ENCODE measurements around the gene GALNT8. TPM values are rescaled to one million over a fixed set of nuclear protein-coding genes. Genes with fewer than 3 reads are reported as not detected.

GALNT8 gene
- total RNA-seq, 1 experiment from 2014 or later: not detected

DNA sequence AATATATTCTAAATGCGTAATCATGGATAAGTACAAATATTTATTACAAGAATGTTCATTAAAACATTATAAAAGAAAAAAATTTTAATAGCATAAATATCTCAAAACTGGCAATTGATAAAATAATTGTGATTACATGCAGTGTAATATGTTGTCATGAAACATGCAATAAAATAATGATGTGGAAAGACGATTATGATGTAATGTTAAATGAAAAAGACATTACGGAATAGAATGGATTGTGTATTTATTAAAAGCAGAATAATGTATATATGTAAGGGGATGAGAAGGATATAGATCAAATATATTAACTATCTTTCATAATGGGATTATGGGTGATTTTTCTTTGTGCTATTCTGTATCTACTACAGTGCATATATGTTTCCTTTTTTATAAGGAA, 38.5 kb upstream of the GALNT8 start:
- POLR2A ChIA-PET (ENCODE audit: unreplicated experiment): no interaction called here
- Histone ChIP-seq H2AFZ (ENCODE audit: low read length) (no peak overlapping the region), H3K9me3 (ENCODE audit: low read length) (no peaks in the 10 kb centered on the region), H3K79me2 (ENCODE audit: low read length) (no peaks in the 10 kb centered on the region), H3K4me2 (ENCODE audit: low read length) (no peak overlapping the region), H3K9ac (ENCODE audit: low read length) (no peak overlapping the region), H3K4me3 (ENCODE audit: low read length) (no peak overlapping the region), H3K27me3 (ENCODE audit: low read length) (no peaks in the 10 kb centered on the region), H3K36me3 (ENCODE audit: low read depth, low read length) (peaks cover 6% of the 10 kb centered on the region), H3F3A (ENCODE audit: low read length, unreplicated experiment) (no peaks in the 10 kb centered on the region), H3K27ac (ENCODE audit: low read length) (no peak overlapping the region), H3K4me1 (ENCODE audit: insufficient read depth, low read length) (no peaks in the 10 kb centered on the region), H3K9me2 (replicated peaks; ENCODE audit: low read length) (no peaks in the 10 kb centered on the region), H4K20me1 (ENCODE audit: low read length) (no peaks in the 10 kb centered on the region)
- BruUV-seq (replicated peaks): no TSS peak
- DNase-seq: no peak
- TF ChIP-seq EZH2 (IDR thresholded peaks at IDR 0.05; ENCODE audit: low read length, unreplicated experiment): no peak
- TF ChIP-seq, protein P1, sequence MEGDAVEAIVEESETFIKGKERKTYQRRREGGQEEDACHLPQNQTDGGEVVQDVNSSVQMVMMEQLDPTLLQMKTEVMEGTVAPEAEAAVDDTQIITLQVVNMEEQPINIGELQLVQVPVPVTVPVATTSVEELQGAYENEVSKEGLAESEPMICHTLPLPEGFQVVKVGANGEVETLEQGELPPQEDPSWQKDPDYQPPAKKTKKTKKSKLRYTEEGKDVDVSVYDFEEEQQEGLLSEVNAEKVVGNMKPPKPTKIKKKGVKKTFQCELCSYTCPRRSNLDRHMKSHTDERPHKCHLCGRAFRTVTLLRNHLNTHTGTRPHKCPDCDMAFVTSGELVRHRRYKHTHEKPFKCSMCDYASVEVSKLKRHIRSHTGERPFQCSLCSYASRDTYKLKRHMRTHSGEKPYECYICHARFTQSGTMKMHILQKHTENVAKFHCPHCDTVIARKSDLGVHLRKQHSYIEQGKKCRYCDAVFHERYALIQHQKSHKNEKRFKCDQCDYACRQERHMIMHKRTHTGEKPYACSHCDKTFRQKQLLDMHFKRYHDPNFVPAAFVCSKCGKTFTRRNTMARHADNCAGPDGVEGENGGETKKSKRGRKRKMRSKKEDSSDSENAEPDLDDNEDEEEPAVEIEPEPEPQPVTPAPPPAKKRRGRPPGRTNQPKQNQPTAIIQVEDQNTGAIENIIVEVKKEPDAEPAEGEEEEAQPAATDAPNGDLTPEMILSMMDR (conservative IDR thresholded peaks at IDR 0.05; ENCODE audit: low read depth, low read length): no peak
- no peak for TF ChIP-seq EZH2phosphoT487 (IDR thresholded peaks at IDR 0.05; ENCODE audit: borderline replicate concordance, low read length)
- CTCF ChIA-PET: no interaction called here
- intact Hi-C loops (cut with micrococcal nuclease): no loop called here
- no peak for ATAC-seq

DNA sequence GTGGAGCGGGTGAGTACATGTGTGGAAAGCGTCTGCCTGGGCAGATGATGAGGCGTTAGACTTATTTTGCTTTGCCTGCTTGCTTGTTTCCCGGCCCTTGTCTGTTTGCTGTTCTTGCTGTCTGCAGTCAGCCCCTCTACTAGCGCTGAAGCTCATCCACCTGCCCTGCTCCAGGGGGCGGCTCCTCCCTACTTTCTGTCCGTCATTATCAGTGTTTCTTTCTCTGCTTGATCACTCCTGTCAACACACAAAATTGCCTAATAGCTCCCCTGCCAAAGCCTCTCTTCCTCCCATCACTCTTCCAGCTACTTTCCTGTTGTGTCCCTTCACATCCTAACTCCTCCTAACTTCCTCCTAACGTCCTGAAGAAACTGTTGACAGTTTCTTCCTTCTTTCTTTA, 34.9 kb upstream of the GALNT8 start:
- Histone ChIP-seq H3K4me1 (ENCODE audit: insufficient read depth, low read length) (no peaks in the 10 kb centered on the region), H3K36me3 (ENCODE audit: low read depth, low read length) (peaks cover 9% of the 10 kb centered on the region), H3K9ac (ENCODE audit: low read length) (no peak overlapping the region), H3K27ac (ENCODE audit: low read length) (no peak overlapping the region), H4K20me1 (ENCODE audit: low read length) (no peaks in the 10 kb centered on the region), H3K4me3 (ENCODE audit: low read length) (no peak overlapping the region), H3K79me2 (ENCODE audit: low read length) (no peaks in the 10 kb centered on the region), H3K9me3 (ENCODE audit: low read length) (no peaks in the 10 kb centered on the region), H2AFZ (ENCODE audit: low read length) (no peak overlapping the region), H3F3A (ENCODE audit: low read length, unreplicated experiment) (no peaks in the 10 kb centered on the region), H3K9me2 (replicated peaks; ENCODE audit: low read length) (no peaks in the 10 kb centered on the region), H3K27me3 (ENCODE audit: low read length) (no peaks in the 10 kb centered on the region), H3K4me2 (ENCODE audit: low read length) (no peak overlapping the region)
- no TSS peak for BruUV-seq (replicated peaks)
- POLR2A ChIA-PET (ENCODE audit: unreplicated experiment): no interaction called here
- intact Hi-C loops (cut with micrococcal nuclease): no loop called here
- TF ChIP-seq, protein P1 (conservative IDR thresholded peaks at IDR 0.05; ENCODE audit: low read depth, low read length): no peak
- no peak for DNase-seq
- CTCF ChIA-PET: no interaction called here
- ATAC-seq: no peak

DNA sequence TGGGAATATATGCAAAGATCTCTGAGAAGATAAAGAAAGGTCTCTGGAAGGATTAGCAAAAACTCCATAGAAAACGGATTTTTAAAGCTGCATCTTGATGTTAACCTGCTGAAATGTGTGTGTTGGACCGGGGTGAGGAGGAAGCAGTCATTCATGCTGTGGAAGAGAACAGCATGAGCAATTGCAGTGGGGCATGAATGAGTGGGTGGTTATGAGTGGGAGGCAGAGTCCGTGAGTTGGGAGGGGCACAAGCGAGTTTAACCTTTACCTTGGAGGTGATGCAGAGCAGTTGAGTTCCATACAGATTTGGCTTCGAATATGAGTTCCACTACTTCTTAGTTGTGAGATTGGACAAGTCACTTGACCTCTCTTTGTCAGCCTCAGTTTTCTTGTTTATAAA, 29.4 kb upstream of the GALNT8 start:
- no peak for ATAC-seq
- CTCF ChIA-PET: no interaction called here

More for the DNA sequence above, 29.4 kb upstream of the GALNT8 start:
- H3K79me2 ChIP-seq (ENCODE audit: low read length): no peaks in the 10 kb centered on the region
- H3K9me3 ChIP-seq (ENCODE audit: low read length): no peaks in the 10 kb centered on the region
- H3K4me2 ChIP-seq (ENCODE audit: low read length): no peak overlapping the region
- H3K4me3 ChIP-seq (ENCODE audit: low read length): no peak overlapping the region
- DNase-seq: no peak
- H3K27me3 ChIP-seq (ENCODE audit: low read length): no peaks in the 10 kb centered on the region
- H4K20me1 ChIP-seq (ENCODE audit: low read length): no peaks in the 10 kb centered on the region
- BruUV-seq (replicated peaks): no TSS peak
- peaks cover 5% of the 10 kb centered on the region for H3K36me3 ChIP-seq (ENCODE audit: low read depth, low read length)
- no peak overlapping the region for H3K9ac ChIP-seq (ENCODE audit: low read length)
- H3K4me1 ChIP-seq (ENCODE audit: insufficient read depth, low read length): no peaks in the 10 kb centered on the region
- TF ChIP-seq EZH2phosphoT487 (IDR thresholded peaks at IDR 0.05; ENCODE audit: borderline replicate concordance, low read length) (no peak), EZH2 (IDR thresholded peaks at IDR 0.05; ENCODE audit: low read length, unreplicated experiment) (no peak)
- TF ChIP-seq, protein P1 (conservative IDR thresholded peaks at IDR 0.05; ENCODE audit: low read depth, low read length): no peak
- no peaks in the 10 kb centered on the region for H3K9me2 ChIP-seq (replicated peaks; ENCODE audit: low read length)
- intact Hi-C loops (cut with micrococcal nuclease): no loop called here
- no peak overlapping the region for H2AFZ ChIP-seq (ENCODE audit: low read length)
- POLR2A ChIA-PET (ENCODE audit: unreplicated experiment): no interaction called here
- H3K27ac ChIP-seq (ENCODE audit: low read length): no peak overlapping the region
- no peaks in the 10 kb centered on the region for H3F3A ChIP-seq (ENCODE audit: low read length, unreplicated experiment)

Data from PC-3 (cell line).